Measurements from ENCODE around the gene STPG1.
A peak's percentile ranks its signal among the peaks of the same experiment; 100 is the strongest.

Gene STPG1

GRCh38 chr1:24426744-24427544 is 13.4 kb upstream of the STPG1 start:
- no peak for DNase-seq

DNA sequence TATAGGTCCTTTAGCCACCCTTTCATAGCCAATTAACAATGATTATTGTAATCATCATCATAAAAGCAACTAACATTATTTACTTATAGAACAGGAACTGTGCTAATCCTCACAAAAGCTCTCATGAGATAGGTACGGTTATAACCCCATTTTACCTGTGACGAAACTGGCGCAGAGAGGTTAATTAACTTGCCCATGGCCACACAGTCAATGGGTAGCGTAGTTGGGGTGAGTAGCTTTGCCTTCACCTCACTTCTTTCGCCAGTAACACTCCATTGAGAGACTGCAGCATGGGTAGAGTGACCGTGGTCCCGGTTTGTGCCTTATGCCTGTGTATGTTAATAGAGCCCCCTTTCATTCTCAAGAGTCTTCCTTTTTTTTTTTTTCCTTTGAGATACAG is 12.3 kb upstream of the STPG1 start:
- no peak for DNase-seq

DNA sequence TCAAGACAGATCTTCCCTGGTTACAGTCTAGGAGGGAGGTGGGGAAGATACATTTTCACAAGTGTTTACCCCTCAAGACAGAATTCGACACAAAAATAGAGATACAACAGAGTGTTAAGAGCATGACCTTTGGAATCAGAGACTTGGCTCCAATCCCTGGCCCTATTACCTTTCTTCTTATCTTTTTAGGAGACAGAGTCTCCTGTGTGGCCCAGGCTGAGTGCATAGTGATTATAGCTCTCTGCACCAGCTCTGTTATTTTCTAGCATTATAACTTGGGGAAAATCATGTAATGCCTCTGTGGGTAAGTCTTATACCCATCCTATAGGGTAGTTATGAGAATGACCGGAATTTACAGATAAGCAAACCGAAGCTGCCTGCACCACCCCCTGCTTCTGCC is 11.9 kb upstream of the STPG1 start:
- no peak for DNase-seq

GRCh38 chr1:24424990-24425389 is 11.4 kb upstream of the STPG1 start:
- no peak for DNase-seq

- DNase-seq: no peak
Measured at GRCh38 chr1:24424207-24424606, 10.6 kb upstream of the STPG1 start.

GRCh38 chr1:24421502-24421901 is 7.9 kb upstream of the STPG1 start:
- peak in 1 of 4 experiments; percentile 4 for DNase-seq

DNA sequence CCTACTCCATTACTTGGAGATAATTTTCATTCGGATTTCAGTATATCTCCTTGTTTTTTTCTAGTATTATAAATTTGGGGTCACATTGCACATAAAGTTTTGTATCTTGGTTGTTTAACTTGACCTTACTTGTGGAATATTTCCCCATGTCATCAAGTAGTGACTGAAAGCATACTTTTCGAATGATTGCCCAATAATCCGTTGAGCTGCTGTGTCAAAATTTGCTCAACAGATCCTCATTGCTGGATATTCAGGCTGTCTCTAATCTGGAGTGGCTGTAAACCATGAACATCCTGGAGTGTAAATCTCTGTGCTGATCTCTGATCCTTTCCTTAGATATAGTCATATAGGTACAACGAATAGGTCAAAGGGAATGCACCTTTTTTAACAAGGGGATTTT is 7.0 kb upstream of the STPG1 start:
- peak in 3 of 4 experiments; percentile 26 to 44 (median 34) for DNase-seq

DNA sequence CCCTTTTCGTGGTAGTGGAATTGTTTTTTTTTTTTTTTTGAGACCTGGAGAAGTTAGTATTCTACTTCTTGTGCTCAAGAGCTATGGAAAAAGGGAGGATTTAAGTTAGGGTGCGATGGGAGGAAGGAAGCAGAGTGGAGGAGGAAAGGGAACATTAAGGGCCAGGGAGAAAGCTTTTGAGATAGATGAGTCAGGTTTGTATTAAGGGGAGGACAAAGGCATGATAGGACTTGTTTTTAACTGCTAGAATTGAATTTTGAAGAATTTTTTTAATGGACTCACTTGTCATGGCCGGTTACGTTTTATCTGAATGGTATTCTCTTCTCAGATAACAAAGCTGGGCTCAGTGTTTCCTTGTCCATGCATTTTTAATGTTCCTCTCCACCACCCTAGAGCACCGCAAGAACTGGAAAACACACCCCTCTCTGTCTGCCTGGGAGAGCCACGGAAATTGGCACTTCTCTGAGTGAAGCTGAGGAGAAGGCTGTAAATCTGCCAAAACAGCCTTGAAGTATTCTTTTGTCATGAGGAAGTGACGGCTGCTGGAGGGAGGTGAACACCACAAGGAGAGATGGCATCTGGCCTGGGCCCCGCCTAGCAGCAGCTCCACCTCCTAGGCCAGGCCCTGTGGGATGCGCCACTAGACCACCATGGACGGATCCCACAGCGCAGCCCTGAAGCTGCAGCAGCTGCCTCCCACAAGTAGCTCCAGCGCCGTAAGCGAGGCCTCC is 5.5 kb upstream of the STPG1 start:
- DNase-seq: peak; percentile 29 to 51 (median 44)

DNA sequence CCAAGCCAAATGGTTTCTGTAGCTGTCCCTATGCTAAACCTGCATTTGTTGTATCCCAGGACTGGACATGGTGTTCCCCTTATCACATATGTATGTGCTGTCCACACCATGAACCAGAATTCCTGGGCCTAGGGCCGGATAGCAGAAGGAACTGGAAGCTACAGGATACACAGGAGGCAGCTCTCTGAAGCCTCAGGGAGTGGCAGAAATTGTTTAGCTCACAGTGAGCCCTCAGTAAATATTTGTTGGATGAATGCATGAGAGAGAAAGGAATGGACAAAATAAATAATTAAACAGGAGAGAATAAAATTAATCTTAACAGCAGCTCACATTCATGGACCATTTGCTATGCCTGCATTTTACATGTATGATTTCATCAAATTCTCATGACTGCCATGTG is 4.1 kb upstream of the STPG1 start:
- no peak for DNase-seq

DNA sequence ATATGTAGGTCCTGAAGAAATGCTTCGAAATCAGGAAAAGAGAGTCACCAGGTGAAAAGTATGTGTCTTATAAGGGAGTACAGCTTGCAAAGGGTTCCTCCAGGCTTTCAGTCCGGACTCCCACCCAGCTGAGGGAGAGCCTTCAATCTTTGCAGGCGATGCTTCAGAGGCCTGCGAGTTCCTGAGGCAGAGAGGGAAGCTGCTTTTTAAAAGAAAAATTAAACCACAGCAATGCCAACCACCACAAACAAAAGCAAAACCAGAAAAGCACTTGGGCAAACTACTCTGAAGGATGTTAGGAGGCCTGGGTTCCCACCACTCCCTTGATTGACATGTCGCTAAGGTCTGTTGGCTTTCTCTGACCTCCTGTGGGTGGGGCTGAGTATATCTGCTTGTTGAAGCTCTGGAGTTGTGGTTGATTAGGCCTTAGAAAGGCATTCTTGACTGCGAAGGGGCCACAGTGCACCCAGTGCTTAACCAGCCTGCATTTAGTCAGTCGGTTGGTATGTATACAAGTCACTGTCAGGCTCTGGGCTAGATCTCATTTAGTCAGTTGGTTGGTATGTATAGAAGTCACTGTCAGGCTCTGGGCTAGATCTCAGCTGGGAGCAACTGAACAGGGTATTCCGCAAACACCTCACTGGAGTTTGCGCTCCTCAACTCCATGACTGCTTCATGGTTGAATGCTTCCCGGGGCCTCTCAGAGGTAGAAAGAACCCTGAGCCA is 3.2 kb upstream of the STPG1 start:
- peak in 1 of 4 experiments; percentile 14 for DNase-seq

- peak in 3 of 4 experiments; percentile 26 to 39 (median 34) for DNase-seq
Measured at GRCh38 chr1:24415910-24416665, 2.5 kb upstream of the STPG1 start.

DNA sequence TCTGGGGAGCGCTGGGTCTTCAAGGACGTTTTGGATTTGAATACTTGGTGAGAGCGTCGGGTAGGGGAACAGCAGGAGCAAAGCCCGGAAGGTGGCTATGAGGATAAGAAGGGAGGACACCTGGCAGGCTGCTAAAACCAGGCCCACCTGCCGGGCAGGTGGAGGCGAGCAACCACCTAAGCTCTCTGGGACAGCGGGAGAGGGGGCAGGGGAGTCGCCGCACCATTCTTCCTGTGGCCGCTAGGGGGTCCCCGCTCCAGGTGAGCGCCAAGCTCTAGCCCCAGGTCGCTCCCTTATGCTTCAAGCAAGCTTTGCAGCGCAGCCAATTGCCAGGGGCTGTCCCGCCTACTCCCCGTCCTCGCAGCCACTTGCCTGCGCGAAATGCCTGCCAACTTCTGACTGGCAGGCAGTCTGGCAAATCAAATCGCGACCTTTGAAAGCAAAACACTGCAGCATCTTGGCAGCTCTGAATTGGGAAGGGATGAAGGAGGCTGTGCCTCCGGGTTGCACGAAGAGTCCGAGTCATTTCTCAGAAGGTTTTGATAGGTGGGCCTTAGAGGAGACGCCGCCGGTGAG is 1.8 kb upstream of the STPG1 start, which contains the start of gene NIPAL3:
TSS of gene NIPAL3 (plus strand) at position 469 of the 576 bp plus-strand sequence. CDS start 3,746 bp downstream, outside the sequence.
- DNase-seq: peak; percentile 96 to 99 (median 98)

- no peak for DNase-seq
Measured at GRCh38 chr1:24414775-24415333, 1.3 kb upstream of the STPG1 start.

GRCh38 chr1:24412408-24412807 is 1.2 kb downstream of the STPG1 start:
- DNase-seq: no peak

DNA sequence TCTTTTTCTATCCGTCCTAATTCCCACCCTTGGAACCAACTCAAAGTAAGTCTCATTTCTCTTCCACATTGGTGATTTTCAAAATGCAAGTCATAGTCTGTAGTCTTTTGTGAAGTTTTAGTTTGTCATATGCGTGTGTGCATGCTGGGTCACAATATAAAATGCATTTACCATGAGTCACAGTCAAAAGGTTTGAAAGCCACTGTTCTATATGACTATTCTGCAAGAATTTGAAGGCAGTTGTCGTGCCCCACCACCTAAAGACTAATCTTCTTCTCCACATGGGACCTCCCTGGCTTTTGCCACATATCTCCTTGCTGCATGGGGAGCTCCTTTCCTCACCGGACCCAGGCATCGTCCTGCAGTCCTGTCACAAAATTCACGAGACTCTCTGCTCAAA is 1.6 kb downstream of the STPG1 start:
- DNase-seq: peak in 2 of 4 experiments; percentile 23 to 48

DNA sequence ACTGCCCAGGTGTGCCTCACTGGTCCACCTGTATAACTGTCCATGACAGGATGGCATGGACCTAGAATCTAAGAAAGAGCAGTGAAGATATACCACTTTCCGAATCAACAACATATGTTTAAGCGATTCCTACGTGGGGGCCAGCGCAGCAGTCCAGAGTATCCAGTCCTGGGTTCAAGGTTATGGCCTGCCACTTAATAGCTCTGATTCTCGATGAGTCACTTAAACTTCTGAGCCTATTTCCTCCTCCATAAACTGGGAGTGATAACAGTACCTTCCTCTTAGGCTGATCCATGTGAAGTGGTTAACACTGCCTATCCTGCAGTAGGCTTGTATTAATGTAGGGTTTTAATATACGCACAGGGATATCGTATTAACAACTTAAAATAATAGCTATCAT is 2.8 kb downstream of the STPG1 start:
- no peak for DNase-seq

GRCh38 chr1:24409535-24409934 is 4.0 kb downstream of the STPG1 start:
- DNase-seq: no peak

GRCh38 chr1:24406788-24407187 is 6.8 kb downstream of the STPG1 start:
- DNase-seq: no peak

DNA sequence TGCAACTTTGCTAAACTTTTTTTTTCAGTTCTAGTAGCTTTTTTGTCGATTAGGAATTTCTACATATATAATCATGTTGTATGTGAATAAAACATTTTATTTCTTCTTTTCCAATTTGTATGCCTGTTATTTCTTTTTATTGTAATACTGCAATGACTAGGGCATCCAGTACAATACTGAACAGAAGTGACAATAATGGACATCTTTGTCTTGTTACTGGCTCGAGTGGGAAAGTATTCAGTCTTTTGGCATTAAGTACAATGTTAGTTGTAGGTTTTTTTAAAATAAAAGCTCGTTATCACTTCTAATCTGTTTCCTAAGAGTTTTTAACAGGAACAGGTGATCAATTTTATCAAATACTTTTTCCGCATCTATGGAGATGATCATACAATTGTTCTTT is 9.8 kb downstream of the STPG1 start:
- no peak for DNase-seq

GRCh38 chr1:24400065-24400464 is 13.5 kb downstream of the STPG1 start:
- DNase-seq: no peak

- no peak for DNase-seq
Measured at GRCh38 chr1:24393892-24394291, 19.7 kb downstream of the STPG1 start.
